Right forelimb (tissue), 1 donor: ENCODE data around the gene ESRRG.
"Not testable (repeated sequence)": the region's sequence is repeated elsewhere in the genome, so short reads cannot be mapped to it uniquely, and the experiment has no call there.

Experiments used
- DNase-seq: peaks from one replicate; pipeline ENCODE4 v3.0.0-alpha.2; 2018

The ESRRG gene

DNA sequence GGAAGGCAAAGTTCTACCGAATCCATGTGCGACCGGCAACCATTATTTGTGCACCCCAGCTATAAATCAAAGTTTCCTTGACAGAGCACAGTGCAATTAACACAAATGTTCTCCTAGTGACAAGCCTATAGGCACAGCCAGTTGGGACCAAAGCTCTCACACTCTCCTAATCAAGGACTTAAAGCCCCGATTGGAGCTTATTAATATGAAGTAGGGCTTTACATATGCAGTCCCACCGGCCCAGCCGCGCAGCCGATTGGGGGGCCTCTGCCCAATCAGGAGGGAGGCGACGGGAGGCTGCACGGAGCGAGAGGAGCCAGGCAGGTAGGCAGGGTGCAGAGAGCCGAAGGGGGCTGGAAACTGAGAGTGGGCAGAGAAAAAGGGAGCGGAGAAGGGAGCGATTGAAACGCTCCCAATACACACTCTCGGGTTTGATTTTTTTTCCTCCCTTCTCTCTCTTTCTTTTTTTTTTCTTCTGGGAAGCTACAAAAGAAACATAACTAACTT, at the start of gene ESRRG:
TSS of gene ESRRG (minus strand) at position 156 of the 507 bp plus-strand sequence. CDS start at position 26, 130 bp downstream.
- DNase-seq = peak; percentile 51

DNA sequence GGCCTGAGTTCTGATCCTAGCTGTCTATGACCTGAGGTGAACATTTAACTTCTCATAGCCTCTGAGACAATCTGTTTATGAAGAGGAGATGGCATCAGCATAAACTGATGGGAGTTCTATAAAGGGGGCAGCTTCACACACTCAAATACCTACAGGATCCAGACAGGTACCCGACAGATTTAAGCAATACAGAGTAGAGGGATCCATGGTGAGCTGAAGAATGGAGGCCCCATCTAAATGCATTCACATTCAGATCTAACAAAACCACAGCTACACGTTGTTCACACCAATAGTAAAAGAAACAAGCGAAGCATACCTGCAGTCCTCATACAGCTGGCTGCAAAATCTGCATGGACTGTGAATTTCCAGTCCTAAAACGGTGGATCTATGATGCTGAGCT, 48.7 kb upstream of the ESRRG start:
- DNase-seq = no peak

DNA sequence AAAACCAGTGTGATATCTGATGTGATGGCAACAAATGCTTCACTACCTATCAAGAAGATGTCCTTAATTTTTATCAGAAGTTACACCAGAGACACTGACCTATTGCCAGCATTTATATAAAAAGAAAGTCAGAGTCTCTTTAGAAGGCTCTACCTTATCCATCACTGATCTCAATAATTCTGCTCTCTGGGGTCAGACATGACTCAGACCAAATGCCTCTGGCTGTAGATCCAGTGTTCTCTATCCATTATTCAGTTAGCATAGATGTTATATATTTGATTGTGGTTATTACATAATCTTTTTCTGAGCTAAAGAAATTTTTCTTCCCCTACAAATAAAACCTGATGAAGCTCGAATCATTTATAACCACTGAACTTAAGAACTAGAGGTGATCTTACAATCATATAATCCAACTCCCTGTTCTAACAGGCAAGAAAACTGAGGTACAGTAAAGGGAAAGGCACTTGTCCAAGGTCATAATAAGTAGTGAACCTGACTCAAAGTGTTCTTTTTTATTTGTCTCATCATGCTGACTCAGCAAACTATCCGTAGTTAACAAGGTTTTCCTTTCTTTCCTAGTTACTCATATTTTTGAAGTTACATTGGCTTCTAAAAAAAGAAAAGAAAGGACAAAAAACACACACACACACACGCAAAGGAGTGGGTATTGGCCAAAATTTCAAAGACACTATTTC, 43.6 kb upstream of the ESRRG start:
- DNase-seq = no peak

DNA sequence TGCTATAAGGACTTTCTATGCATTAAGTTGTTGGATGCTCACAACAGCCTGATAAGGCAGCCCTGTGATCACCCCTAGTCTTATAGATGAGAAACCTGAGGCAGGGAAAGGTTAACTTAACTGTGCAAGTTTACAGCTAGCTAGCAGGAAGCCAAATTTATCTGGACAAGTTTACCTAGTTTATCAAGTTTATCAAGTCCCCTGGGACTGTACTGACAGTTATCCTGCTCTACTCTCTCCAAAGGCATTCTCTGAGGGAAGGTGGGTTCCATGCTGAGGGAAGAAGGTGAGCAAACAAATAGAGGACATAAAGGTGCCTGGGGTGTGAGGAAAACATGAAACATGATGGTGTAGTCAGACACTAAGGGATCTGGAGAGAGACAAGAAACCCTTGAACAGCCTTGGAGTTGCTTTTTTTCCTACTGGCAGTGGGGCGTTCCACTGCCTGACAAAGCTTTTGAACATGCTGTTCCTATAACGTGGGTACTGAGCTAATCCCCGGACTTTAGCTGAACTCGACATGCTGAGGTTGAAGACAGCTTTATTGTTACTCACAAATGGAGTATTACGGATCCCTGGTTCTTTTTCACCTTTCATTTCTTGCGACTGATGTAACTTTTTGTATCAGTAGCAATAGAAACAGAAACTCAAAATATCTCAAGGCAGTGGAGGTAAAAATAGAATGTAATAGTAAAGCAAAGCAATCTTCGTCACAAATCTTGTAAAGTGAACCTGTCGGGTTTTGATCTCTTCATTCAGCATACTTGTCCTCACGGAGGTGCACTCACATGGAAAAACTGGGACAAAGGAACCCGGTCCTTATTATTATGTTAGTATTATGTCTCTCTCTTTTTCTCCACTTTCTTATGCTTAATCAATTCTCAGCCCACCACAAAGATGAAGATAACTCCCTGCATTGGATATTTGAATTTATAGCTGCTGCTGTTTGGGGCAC, 42.4 kb upstream of the ESRRG start:
- DNase-seq = no peak

DNA sequence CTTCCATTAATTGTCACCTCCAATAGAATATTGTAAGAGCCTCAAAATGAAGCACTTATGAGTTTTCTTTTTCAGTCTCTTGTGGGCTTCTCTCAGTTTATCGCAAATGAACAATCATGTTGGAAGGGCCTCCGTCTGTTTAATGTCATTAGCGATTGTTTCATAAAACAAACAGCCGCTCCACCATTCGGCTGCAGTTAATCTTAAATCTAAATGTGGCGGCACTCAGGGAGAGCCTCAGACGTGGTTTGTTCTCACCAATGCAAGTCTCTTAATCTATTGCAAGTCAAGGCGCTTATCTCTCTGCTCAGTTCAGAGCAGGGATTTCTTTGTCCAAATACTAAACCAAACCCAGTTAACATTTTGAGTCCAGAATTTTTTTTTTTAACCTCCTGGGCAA, 34.9 kb upstream of the ESRRG start:
- no peak for DNase-seq

DNA sequence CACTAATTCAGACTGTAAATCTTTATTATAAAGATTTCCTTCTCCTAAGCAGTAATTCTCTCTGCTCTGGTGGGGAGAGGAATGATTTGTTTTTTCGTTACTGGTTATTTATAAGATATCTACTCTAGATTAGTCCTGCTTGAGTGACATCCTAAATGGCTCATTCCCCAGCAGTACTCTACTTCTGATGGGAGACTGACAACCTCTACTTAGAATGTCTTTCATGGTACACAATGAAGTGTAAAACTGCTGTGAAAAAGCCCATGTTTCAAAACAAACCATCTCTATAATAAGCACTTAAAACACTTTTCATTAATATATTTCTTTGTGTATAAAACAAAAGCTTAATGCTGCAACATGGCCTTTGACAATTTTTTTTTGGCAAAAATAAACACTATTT, 33.9 kb upstream of the ESRRG start:
- DNase-seq = no peak

DNA sequence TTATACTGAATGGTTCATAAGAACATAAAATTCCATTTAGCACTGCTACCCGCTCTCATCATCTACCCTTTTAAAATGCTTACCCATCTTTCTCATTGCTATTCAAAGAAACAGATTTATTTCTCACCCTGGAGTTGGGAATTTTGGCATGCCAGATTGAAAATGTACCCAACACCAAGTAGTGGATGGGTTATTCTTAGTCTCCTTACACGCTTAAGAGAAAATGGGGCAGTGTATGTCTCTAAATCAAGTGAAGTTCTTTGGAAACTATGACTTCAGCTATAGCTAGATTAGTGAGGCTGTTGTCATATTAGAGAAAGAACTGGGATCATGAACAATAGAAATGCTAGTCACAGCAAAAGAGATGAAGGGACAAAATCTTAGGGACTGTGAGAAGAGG, 27.7 kb upstream of the ESRRG start:
- DNase-seq = no peak

DNA sequence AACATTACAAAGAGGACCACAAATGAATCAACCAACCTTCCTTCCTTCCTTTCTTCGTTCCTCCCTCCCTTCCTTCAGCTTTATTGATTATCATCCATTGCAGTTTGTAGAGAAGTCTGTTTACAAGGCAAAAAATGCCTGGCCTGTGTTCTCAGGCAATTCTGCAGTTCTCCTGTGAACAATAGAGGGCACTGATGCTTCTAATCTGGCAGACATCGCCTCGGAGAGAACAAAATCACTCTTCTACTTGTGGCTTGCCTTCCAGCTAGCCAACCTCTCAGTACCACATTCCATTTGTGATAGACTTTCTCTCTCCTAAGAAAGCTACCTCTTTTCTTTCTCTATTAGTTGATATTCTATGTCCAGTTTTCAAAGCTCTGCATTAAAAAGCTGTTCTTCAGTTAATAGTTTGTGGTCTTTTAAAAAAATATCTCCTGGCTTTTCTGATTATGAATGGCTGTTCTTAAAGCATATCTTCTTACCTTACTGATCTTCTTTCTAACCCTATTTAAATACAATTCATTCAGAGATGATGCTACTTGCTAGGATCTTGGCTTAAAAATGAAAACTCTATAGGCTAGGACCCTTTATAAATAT, 26.9 kb upstream of the ESRRG start:
- DNase-seq = peak; percentile 48

DNA sequence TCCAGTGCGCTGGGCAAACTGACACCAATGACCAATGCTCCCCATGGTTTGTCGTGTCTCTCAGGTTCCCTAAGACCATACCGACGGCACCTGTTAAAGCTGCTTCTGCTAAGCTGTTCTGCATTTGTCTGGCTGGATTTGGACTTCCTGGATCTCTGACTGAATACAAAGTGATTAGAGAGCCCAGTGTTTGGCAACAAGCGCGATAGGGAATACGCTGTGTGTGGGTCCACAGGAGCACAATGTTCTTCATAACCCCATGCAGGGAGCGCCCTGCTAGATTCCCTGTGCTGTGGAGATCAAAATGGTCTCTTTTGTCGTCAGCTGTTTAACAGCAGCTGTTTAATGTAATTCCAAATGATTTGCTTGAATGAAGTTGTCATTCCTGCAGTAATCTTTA, 26.0 kb upstream of the ESRRG start:
- peak; percentile 48 for DNase-seq

DNA sequence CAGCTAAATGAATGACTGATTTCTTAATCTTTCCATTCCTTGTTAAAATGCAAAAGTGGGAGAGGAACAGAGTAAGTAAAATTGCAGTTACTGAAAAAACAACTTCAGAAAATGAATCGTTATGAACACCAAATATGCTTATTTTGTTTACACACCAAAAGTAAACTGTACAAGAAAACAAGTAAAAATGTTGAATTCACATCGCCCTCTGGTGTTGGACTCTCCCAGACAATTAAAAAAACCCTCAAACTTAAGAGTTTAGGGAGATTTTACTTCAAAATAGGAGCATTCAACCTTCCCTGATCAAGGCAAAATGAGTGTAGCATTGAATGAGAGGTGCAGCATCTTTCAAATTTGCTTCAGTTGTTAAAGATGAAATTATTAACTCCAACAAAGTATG, 19.4 kb upstream of the ESRRG start:
- no peak for DNase-seq

DNA sequence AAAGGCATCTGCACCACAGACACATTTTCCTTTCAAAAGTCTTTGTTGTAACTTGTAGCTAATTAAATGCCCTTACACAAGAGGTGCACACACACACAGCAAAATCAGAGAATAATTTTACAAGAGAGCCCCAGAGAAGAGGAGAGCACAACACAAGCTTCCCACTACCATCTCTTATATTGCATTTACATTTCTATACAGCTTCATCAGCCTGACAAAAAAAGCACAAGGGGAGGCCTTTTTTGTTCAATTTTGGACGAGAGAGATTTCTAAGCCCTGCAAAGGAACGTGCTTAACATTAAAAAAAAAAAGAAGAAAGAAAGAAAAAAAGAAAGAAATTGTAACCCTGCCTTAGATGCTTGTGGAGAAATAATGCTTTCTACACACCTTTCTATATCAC, 17.1 kb upstream of the ESRRG start:
- DNase-seq = no peak

DNA sequence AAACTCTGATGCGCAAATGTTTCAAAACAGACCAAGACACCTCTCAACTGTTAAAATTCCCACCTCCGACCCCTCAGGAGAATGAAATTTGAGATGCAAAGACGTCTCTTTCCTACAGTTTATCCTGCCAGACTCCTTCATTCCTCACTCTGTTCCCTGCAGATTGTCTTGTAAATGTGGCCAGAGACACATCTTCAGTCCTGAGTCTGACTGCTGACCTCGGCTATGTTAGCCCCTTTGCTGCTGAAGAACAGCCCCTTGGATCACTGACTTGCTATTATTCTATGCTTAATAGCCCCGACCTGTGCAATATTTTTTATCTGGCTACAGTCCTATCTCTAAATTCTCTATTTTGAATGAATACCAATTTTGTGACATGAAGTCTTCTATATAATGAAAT, 16.6 kb upstream of the ESRRG start:
- no peak for DNase-seq

DNA sequence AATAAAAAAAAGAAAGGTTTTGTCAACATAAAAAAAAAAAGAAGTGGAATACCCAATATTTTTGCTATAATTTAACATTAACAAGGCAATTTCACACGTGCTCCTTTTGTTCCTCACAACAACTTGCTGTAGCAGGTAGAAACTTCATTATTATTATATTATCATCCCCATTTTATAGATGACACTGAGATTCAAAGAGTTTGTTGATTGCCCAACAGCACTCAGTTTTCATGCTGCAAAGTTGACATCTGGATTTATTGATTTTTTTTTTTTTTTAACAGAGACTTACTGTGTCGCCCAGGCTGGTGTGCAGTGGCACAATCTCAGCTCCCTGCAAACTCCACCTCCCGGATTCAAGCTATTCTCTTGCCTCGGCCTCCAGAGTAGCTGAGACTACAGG, 8.9 kb upstream of the ESRRG start:
- no peak for DNase-seq

DNA sequence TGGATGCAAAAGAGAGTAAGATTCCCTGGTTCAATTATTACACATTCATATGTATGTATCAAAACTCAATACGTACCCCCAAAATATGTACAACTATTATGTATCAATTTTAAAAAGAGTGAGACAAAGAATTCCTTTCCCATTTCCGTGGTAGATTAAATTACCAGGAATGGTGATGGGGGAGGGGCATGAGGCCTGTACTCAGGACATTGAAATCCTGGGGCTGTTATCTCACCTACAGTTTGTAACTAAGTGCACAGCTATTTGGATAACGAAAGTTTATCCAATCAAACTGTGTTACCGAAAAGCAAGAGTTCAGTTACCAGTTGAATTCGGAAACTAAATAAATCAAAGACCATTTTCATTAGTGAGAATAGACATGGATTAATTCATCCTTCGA, 8.3 kb upstream of the ESRRG start:
- DNase-seq = no peak

DNA sequence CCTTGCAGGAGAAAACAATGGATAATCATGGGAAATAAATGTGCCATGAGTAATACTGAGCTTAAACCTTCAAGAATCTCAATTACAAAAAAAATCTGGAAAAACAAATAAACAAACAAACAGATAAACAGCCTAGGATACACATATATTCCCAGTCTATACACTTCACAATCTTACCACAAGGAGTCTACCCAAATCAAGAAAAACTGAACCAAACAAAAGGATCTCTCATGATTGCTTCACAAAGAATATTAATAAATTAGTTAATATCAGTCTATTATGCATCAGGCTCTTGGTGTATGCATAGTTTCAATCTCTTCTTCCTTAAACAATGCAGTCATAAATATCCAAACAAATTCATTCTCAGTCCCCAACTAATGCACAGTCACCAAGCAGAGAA, 3.2 kb upstream of the ESRRG start:
- DNase-seq = no peak

DNA sequence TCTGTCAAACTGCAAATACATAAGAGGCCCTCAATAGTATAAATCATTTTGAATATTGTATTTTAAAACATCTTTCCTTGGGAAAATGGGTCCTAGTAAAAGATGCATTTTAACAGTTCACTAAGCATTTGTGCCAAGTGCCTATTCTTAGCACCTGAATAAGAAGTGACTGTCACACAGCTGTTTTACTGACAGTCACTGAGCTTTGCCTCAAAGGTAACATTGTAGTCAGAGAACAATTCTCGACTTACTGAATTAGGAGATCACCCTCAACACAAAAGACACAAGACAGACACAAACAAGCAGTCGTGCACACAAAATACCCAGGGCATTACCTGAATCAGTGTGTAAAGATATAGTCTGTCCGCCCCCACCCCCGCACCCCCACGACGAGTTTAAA, 408 bp downstream of the ESRRG start:
- no peak for DNase-seq

DNA sequence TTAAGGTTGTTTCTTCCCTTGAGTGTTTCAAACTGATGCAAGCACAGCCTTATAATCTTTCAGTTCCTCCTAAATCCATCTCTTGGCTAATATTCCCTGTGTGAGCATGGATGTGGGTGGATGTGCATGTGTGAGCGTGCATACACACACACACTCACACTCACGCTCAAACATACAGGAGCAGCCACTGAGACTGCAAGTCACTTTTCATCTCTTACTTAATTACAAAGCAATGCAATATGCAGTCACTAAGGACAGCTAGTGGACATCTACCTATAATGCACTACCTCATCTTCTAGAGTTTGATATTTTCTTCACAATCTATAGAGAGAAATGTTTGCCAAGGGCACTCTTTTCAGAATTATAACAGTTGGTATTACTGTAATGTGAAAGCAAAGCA, 1.4 kb downstream of the ESRRG start:
- DNase-seq = no peak

DNA sequence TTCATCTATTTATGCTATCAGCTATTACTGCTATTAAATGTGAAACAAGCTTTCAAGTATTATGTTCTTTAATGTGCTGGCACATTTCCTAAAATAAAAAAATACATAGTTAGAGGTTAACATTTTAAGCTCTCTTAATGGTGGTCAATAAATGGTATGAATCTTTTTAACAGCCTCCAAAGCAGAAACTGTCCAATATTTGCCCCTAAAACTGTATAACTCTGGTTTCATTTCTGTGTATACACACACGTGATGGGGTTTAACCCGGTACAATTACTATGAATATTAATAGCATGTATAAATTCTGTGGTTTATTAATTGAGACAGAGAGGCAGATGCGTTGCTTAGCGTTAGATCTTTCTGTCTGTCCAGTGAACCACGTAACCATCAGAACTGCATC, 2.2 kb downstream of the ESRRG start:
- DNase-seq = no peak

DNA sequence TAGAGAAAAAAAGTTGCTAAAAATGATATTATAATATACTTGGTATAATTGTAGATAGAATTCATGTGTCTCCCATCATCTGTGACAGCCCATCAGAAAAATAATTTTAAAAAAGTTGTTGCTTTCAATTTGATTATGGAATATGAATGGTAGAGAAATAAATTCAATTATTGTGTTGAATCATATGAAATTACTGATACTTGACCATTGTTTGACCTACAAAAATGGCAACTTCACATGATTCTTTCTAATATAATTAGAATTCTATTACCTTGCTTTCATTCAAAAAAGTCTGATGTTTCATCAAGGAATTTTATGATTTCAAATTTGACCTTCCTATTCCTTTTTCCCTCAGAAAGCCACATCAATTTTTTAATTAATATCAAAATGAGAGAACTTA, 11.5 kb downstream of the ESRRG start:
- DNase-seq = no peak

DNA sequence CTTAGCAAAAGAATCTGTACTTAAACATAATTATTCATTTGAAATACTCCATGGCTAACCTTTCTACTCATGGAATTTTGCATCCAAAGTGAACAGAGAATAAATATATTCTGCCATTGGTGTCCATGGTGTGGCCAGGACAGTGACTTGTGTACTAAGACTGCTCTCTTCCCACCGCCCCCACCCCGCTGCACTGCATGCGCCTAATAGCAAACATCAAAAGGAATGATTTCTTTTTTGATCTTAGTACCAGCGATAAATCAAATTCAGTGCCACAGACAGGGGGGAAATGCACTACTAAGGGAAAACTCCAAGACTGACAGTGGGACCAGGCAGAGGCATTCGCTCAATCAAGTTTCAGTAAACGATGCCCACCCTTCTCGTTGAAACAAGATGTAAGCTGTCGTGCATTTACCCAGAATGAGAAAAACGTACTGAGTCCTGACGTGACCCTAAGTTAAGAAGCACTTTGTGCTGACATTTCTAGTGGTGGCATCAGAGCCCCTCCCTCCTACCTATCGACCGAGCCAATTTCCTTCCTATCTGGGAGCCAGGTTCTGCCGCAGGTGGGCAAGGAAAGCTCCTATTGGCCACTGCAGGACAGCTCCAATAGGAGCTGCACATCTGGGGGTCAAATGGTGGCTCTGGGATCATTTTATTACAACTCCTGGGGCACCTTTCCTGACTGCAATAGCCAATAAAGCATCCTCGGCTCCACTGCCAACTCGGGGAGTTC, 12.5 kb downstream of the ESRRG start:
- DNase-seq = no peak

DNA sequence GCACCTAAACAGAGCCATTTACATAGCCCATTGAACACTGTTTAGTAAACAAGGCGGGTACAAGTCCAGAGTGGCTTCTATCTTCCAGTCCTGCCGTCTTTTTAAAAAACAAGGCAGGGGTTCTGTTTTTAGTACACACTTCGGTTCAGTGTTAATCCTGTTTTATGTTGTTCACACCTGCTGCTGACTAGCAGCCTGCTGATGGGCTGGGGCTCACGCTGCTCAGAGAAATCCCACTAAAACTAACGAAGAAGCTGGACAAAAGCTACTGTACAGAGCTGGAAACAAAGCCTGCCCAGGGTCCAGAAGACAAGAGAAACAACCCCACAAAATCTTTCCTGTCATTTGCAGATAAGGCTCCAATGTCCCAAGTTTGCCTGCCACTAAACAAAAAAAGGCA, 13.2 kb downstream of the ESRRG start:
- DNase-seq = no peak

DNA sequence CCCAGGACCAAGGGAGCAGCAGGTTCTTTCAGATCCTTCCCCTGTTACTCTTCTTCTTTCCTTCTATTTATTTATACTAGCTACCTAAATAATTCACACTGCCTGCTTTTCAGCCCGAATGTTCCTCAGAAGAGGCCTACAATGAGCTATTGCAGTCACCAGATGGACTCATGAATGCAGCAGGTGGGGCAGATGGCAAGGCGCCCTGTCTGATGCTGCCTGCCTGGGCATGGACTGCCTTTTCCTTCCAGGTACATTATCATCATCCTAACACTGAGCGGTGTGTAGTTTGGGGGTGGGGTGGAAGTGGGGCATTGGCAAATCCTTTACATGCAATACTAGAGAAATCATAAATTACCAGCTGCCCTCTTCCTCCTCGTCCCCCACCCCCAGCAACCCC, 17.6 kb downstream of the ESRRG start:
- no peak for DNase-seq

DNA sequence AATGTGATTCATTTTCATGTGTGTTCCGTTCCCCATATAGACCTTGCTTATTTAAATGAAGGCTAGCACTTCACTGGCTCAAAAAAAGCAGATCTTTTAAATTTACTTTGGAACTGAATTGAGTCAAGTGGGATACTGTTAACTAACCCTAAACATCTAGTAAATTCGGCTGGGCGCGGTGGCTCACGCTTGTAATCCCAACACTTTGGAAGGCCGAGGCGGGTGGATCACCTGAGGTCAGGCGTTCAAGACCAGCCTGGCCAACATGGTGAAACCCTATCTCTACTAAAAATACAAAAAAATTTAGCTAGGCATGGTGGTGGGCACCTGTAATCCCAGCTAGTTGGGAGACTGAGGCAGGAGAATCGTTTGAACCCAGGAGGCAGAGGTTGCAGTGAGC, 19.2 kb downstream of the ESRRG start:
- DNase-seq = not testable (repeated sequence)
